HG03064 (cell line): ENCODE measurements around the gene C1R.
"Not testable (repeated sequence)": the region's sequence is repeated elsewhere in the genome, so short reads cannot be mapped to it uniquely, and the experiment has no call there.

Experiments used
- ATAC-seq: cut with Tn5 transposase; IDR thresholded peaks from one replicate; pipeline ENCODE4 v1.9.1; 2021; ENCODE audit warnings: low read depth; ENCODE audit not compliant: unreplicated experiment

The C1R gene

GRCh38 chr12:7072035-7072434, 20.2 kb downstream of the C1R start:
- no peak for ATAC-seq

GRCh38 chr12:7069386-7069785, 22.9 kb downstream of the C1R start:
- ATAC-seq = no peak

- no peak for ATAC-seq
Measured at GRCh38 chr12:7068994-7069346, 23.3 kb downstream of the C1R start.

GRCh38 chr12:7068240-7068993, 23.8 kb downstream of the C1R start:
- ATAC-seq = no peak

- ATAC-seq = no peak
Measured at GRCh38 chr12:7067096-7067495, 25.1 kb downstream of the C1R start.

GRCh38 chr12:7066596-7066995, 25.6 kb downstream of the C1R start:
- no peak for ATAC-seq

GRCh38 chr12:7065073-7065623, 27.1 kb downstream of the C1R start:
- ATAC-seq = no peak

- ATAC-seq = no peak
Measured at GRCh38 chr12:7064516-7064915, 27.7 kb downstream of the C1R start.

GRCh38 chr12:7061596-7061995, 30.6 kb downstream of the C1R start:
- no peak for ATAC-seq

GRCh38 chr12:7061138-7061537, 31.1 kb downstream of the C1R start:
- ATAC-seq = no peak

- no peak for ATAC-seq
Measured at GRCh38 chr12:7060353-7060954, 31.8 kb downstream of the C1R start, which contains the start of gene C1S. TSS of gene C1S (plus strand) at chr12:7060718. CDS start at chr12:7061913, 1,195 bp downstream.

GRCh38 chr12:7059780-7060179, 32.5 kb downstream of the C1R start:
- no peak for ATAC-seq

- no peak for ATAC-seq
Measured at GRCh38 chr12:7058850-7059395, 33.3 kb downstream of the C1R start.

GRCh38 chr12:7058163-7058845, 33.9 kb downstream of the C1R start:
- ATAC-seq = no peak

GRCh38 chr12:7055736-7056135, 36.5 kb downstream of the C1R start:
- not testable (repeated sequence) for ATAC-seq

- ATAC-seq = no peak
Measured at GRCh38 chr12:7054925-7055324, 37.3 kb downstream of the C1R start.

GRCh38 chr12:7049973-7050372, 42.3 kb downstream of the C1R start:
- not testable (repeated sequence) for ATAC-seq

GRCh38 chr12:7049445-7049951, 42.7 kb downstream of the C1R start:
- ATAC-seq = not testable (repeated sequence)

GRCh38 chr12:7047306-7047705, 44.9 kb downstream of the C1R start:
- ATAC-seq = no peak

GRCh38 chr12:7046383-7047105, 45.7 kb downstream of the C1R start:
- no peak for ATAC-seq
